ENCODE measurements around the gene RNF144A. TPM values are rescaled to one million over a fixed set of nuclear protein-coding genes. Genes with fewer than 3 reads are reported as not detected.

Gene RNF144A
- total and polyA plus RNA-seq, 2 donors (not counting 1 experiment from before 2014, with no cell fraction given) = 1.2 to 1.6 TPM

DNA sequence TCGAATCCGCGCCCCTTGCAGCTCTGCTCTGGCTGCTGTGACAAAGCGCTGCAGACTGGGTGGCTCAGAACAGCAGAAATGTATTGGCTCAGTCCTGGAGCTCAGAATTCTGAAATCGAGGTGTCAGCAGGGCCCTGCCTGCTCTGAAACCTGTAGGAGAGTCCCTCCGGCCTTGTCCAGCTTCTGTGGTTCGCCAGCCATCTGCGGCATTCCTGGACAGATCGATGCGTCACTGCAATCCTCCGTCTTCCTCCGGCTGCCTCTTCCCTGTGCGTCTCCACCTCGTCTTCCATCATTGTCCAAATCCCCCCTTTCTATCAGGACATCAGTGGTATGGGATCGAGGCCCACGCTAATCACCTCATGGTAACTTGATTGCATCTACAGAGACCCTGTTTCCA, 115.2 kb downstream of the RNF144A start:
- Histone ChIP-seq H3K36me3 (replicated peaks in 1 of 2; ENCODE audit: control extremely low read depth in 1 of 2, control insufficient read depth in 1 of 2, extremely low read depth in 1 of 2, insufficient read depth in 2 of 2, low read length in 1 of 2) (no peaks in the 10 kb centered on the region), H2AFZ (ENCODE audit: insufficient read depth, low read depth, low read length, poor library complexity, severe bottlenecking) (no peak overlapping the region), H3K79me2 (ENCODE audit: control insufficient read depth, insufficient read depth, low read length) (no peaks in the 10 kb centered on the region), H3K4me3 (ENCODE audit: control extremely low read depth in 1 of 5, extremely low read depth in 1 of 5, insufficient read depth in 1 of 5, low read depth in 2 of 5, low read length in 4 of 5) (no peak overlapping the region), H3K9me3 (ENCODE audit: control extremely low read depth in 1 of 3, control insufficient read depth in 2 of 3, insufficient read depth in 1 of 3, low read length in 2 of 3) (no peaks in the 10 kb centered on the region), H3K27ac (ENCODE audit: low read length in 2 of 2) (no peak overlapping the region), H3K27me3 (replicated peaks in 1 of 4; ENCODE audit: control extremely low read depth in 1 of 4, control insufficient read depth in 3 of 4, insufficient read depth in 4 of 4, low read length in 3 of 4) (no peaks in the 10 kb centered on the region), H3K9ac (ENCODE audit: low read length) (no peak overlapping the region), H3K4me2 (replicated peaks; ENCODE audit: low read depth, low read length, poor library complexity, severe bottlenecking) (no peak overlapping the region), H3K4me1 (ENCODE audit: control insufficient read depth in 2 of 2, insufficient read depth in 2 of 2, low read length in 2 of 2) (no peaks in the 10 kb centered on the region), H4K20me1 (ENCODE audit: control insufficient read depth, insufficient read depth, low read length, poor library complexity, severe bottlenecking) (no peaks in the 10 kb centered on the region)
- CTCF ChIA-PET = interaction anchor here (2.2 to 2.7 kb wide), 2 partner anchors 10 to 12 kb away, joined by 6 to 7 read pairs; no protein-coding TSS in a partner anchor
- no peak overlapping the region for H3K27ac Mint-ChIP-seq
- POLR2A ChIA-PET = no interaction called here
- ATAC-seq (ENCODE audit: low read depth) = no peak
- intact Hi-C loops (cut with micrococcal nuclease) = no loop called here
- 99% methylated on average over 14 of the region's 16 CpGs for WGBS (ENCODE audit: insufficient coverage)
- TF ChIP-seq, protein P1, sequence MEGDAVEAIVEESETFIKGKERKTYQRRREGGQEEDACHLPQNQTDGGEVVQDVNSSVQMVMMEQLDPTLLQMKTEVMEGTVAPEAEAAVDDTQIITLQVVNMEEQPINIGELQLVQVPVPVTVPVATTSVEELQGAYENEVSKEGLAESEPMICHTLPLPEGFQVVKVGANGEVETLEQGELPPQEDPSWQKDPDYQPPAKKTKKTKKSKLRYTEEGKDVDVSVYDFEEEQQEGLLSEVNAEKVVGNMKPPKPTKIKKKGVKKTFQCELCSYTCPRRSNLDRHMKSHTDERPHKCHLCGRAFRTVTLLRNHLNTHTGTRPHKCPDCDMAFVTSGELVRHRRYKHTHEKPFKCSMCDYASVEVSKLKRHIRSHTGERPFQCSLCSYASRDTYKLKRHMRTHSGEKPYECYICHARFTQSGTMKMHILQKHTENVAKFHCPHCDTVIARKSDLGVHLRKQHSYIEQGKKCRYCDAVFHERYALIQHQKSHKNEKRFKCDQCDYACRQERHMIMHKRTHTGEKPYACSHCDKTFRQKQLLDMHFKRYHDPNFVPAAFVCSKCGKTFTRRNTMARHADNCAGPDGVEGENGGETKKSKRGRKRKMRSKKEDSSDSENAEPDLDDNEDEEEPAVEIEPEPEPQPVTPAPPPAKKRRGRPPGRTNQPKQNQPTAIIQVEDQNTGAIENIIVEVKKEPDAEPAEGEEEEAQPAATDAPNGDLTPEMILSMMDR (IDR thresholded peaks at IDR 0.05) = no peak
- TF ChIP-seq EZH2 (IDR thresholded peaks at IDR 0.05; ENCODE audit: borderline replicate concordance, insufficient read depth, low read depth, low read length, poor library complexity, severe bottlenecking) = no peak
- H3K27me3 Mint-ChIP-seq = no peaks in the 10 kb centered on the region
- no peaks in the 10 kb centered on the region for H3K9me3 Mint-ChIP-seq (ENCODE audit: insufficient read depth)
- H3K4me3 Mint-ChIP-seq = no peak overlapping the region
- no peaks in the 10 kb centered on the region for H3K4me1 Mint-ChIP-seq
- no peak for DNase-seq

DNA sequence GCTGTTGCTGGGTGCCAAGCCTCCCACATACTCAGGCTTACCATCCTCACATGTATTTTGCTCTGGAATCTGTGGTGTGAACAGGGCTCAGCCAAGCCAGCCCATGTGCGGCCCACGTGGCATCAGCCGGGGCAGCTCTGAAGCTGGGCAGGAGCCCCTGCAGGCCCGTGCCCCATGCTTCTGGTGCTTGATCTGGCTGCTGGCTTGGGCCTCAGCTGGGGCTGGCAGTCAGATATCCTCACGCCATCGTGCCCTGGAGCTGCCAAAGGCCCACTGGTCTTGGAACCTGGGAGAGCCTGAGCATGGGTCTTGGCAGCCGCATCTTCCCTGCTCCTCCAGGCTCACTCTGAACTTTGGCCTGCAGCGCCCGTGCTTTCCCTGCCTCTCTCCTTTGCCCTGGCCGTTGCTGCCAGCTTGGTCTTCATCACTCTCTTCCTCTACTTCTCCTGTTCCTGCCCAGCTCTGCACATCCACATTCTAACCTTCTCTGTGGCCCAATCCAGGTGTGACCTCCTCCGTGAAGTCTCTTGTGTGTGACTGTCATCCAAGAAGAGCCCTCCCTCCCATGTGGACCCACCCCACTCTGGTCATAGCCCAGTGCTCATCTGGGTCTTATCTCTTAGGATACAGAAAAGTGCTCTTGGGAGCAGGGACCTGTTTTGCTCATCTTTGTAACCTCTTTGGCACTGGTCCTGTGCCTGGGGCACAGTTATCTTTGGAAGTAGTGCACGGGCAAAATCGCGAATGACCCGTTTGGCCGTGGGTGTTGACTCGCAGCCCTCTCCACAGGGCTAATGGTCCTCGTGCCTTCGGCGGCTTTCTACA, 116.1 kb downstream of the RNF144A start:
- Histone ChIP-seq H3K27ac (ENCODE audit: low read length in 2 of 2) (no peak overlapping the region), H3K9ac (ENCODE audit: low read length) (no peak overlapping the region), H3K79me2 (ENCODE audit: control insufficient read depth, insufficient read depth, low read length) (no peaks in the 10 kb centered on the region), H3K4me3 (ENCODE audit: control extremely low read depth in 1 of 5, extremely low read depth in 1 of 5, insufficient read depth in 1 of 5, low read depth in 2 of 5, low read length in 4 of 5) (no peak overlapping the region), H2AFZ (ENCODE audit: insufficient read depth, low read depth, low read length, poor library complexity, severe bottlenecking) (no peak overlapping the region), H4K20me1 (ENCODE audit: control insufficient read depth, insufficient read depth, low read length, poor library complexity, severe bottlenecking) (no peaks in the 10 kb centered on the region), H3K4me1 (ENCODE audit: control insufficient read depth in 2 of 2, insufficient read depth in 2 of 2, low read length in 2 of 2) (no peaks in the 10 kb centered on the region), H3K4me2 (replicated peaks; ENCODE audit: low read depth, low read length, poor library complexity, severe bottlenecking) (no peak overlapping the region), H3K9me3 (ENCODE audit: control extremely low read depth in 1 of 3, control insufficient read depth in 2 of 3, insufficient read depth in 1 of 3, low read length in 2 of 3) (no peaks in the 10 kb centered on the region), H3K27me3 (replicated peaks in 1 of 4; ENCODE audit: control extremely low read depth in 1 of 4, control insufficient read depth in 3 of 4, insufficient read depth in 4 of 4, low read length in 3 of 4) (no peaks in the 10 kb centered on the region), H3K36me3 (replicated peaks in 1 of 2; ENCODE audit: control extremely low read depth in 1 of 2, control insufficient read depth in 1 of 2, extremely low read depth in 1 of 2, insufficient read depth in 2 of 2, low read length in 1 of 2) (no peaks in the 10 kb centered on the region)
- H3K4me1 Mint-ChIP-seq = peaks cover 1% of the 10 kb centered on the region
- TF ChIP-seq EZH2 (IDR thresholded peaks at IDR 0.05; ENCODE audit: borderline replicate concordance, insufficient read depth, low read depth, low read length, poor library complexity, severe bottlenecking) = no peak
- TF ChIP-seq, protein P1 (IDR thresholded peaks at IDR 0.05) = no peak
- ChIA-PET POLR2A (no interaction called here), CTCF (interaction anchor here (0.7 to 3.2 kb wide), 5 partner anchors 11 to 837 kb away, joined by 3 to 16 read pairs (median 3); no protein-coding TSS in a partner anchor)
- DNase-seq (no peak), ATAC-seq (ENCODE audit: low read depth) (no peak)
- H3K27me3 Mint-ChIP-seq = no peaks in the 10 kb centered on the region
- H3K9me3 Mint-ChIP-seq (ENCODE audit: insufficient read depth) = no peaks in the 10 kb centered on the region
- H3K27ac Mint-ChIP-seq = no peak overlapping the region
- WGBS (ENCODE audit: insufficient coverage) = 97% methylated on average over 19 of the region's 20 CpGs
- intact Hi-C loops (cut with micrococcal nuclease) = no loop called here
- no peak overlapping the region for H3K4me3 Mint-ChIP-seq
